Endodermal cell (in vitro differentiated cells): ENCODE data around the gene OTOP3. TPM values are rescaled to one million over a fixed set of nuclear protein-coding genes. Genes with fewer than 3 reads are reported as not detected.

Experiments used
- DNase-seq: peaks from one replicate; pipeline ENCODE4 v3.0.0-alpha.2; 2017
- H3K27ac ChIP-seq: 2 replicates; pipeline ENCODE4 v1.5.1; 2013; ENCODE audit warnings: mild to moderate bottlenecking, low read depth, low read length, moderate library complexity
- H3K27me3 ChIP-seq: 2 replicates; pipeline ENCODE4 v1.6.1; 2013; ENCODE audit warnings: mild to moderate bottlenecking, low read length, moderate library complexity; ENCODE audit not compliant: insufficient read depth, control insufficient read depth, poor library complexity, severe bottlenecking
- H3K36me3 ChIP-seq: 2 replicates; pipeline ENCODE4 v1.7.0; 2013; ENCODE audit warnings: mild to moderate bottlenecking, low read length, moderate library complexity; ENCODE audit not compliant: control insufficient read depth, insufficient read depth
- H3K4me1 ChIP-seq: one replicate; pipeline ENCODE4 v1.7.0; 2013; ENCODE audit warnings: low read length; ENCODE audit not compliant: control insufficient read depth, insufficient read depth
- H3K4me3 ChIP-seq: 2 replicates; pipeline ENCODE4 v1.5.1; 2013; ENCODE audit warnings: mild to moderate bottlenecking, low read length, moderate library complexity
- H3K9ac ChIP-seq: 2 replicates; pipeline ENCODE4 v1.6.1; 2013; ENCODE audit warnings: mild to moderate bottlenecking, low read length, moderate library complexity; ENCODE audit not compliant: poor library complexity, severe bottlenecking; ENCODE audit errors: extremely low read depth
- H3K9me3 ChIP-seq: 2 replicates; pipeline ENCODE4 v1.6.1; 2013; ENCODE audit warnings: mild to moderate bottlenecking, low read length, moderate library complexity; ENCODE audit not compliant: control insufficient read depth
- H3K27ac Mint-ChIP-seq: 2 replicates; pipeline ENCODE4 v1.8.0; 2020; ENCODE audit warnings: mixed read lengths
- H3K27me3 Mint-ChIP-seq: 2 replicates; pipeline ENCODE4 v1.8.0; 2021; ENCODE audit warnings: mild to moderate bottlenecking, mixed read lengths; ENCODE audit not compliant: insufficient read depth
- H3K36me3 Mint-ChIP-seq: 2 replicates; pipeline ENCODE4 v1.8.0; 2020; ENCODE audit warnings: low read depth, mixed read lengths
- H3K4me1 Mint-ChIP-seq: 2 replicates; pipeline ENCODE4 v1.8.0; 2020; ENCODE audit warnings: mixed read lengths
- H3K4me3 Mint-ChIP-seq: 2 replicates; pipeline ENCODE4 v1.8.0; 2020; ENCODE audit warnings: mild to moderate bottlenecking, moderate library complexity, mixed read lengths
- H3K9me3 Mint-ChIP-seq: 2 replicates; pipeline ENCODE4 v1.8.0; 2020; ENCODE audit warnings: mild to moderate bottlenecking, mixed read lengths
- CTCF ChIP-seq: fragments of 200-600 bp; sonication (generic); conservative IDR thresholded peaks from 2 replicates; pipeline ENCODE4 v1.5.0; 2021; ENCODE audit warnings: antibody characterized with exemption, mild to moderate bottlenecking
- WGBS, 2 experiments: methylation state at CpG; one replicate each; pipeline versions ENCODE4 v1.1.5 to v1.1.7; 2013; ENCODE audit warnings: missing lambda C conversion rate in 2 of 2, mixed read lengths in 1 of 2; ENCODE audit not compliant: insufficient coverage in 1 of 2, insufficient read length in 1 of 2; 5-methylcytosine and 5-hydroxymethylcytosine counted together
- total RNA-seq, 2 donors: library from RNA; stranded (reverse); fragmentation: NEBNext Ultra II Directional in 1 of 2; extraction: Animal tissue kit (Norgen Biotek cat#: 25700) in 1 of 2; gene quantifications; 2 replicates in 1 of 2; 3 replicates in 1 of 2; pipeline ENCODE4 v1.2.1, GENCODE V29; 2021

Gene OTOP3
- total RNA-seq, 2 donors from 2014 or later: not detected

DNA sequence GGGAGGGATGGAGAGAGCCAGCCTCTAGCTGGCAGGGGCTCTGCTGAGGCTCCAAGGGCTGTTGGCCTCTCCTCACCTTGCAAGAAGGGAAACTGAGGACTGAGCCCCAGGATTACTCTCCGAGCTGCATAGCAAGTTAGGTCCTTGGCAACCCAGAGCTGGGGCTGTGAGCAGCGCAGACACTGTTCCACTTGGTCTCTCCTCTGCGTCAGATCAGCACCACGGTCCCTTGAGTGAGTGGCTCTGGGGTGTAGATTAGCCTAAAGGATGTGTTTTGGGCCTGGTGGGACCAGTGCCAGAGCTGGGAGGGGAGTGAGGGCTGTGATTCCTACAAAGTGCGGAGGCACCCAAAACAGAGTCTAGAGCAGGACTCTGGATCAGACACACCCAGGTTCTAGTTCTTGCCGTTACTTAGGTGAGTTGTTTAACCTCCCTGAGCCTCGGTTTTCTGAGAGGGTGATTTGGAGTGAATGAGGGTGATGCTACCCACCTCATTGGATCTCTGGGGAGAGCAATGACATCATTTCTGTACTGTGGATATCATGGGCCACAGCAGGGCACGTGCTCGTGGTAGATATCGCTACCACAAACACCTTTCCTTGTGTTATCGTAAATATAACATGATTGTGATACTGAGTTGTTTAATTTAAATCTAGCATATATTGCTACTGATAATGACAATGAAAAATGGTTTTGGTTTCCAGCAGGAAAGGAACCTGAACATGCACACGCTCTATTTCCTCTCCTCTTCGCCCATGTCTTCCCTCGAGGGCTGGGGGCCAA is 34.2 kb upstream of the OTOP3 start:
- no peak for DNase-seq
- TF ChIP-seq CTCF: no peak
- no peaks in the 10 kb centered on the region for H3K36me3 Mint-ChIP-seq

DNA sequence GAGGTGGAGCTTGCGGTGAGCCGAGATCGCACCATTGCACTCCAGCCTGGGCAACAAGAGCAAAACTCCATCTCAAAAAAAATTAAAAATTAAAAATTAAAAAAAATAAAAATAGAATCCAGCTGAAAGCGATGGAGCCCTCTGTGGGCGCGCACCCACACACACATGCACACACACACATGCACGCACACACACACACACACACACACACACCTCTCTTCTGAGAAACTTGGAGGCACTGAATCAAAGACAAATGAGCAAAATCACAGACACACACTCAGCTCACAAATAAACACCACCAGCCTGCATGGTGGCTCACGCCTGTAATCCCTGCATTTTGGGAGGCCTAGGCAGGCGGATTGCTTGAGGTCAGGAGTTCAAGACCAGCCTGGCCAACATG is 32.7 kb upstream of the OTOP3 start:
- Mint-ChIP-seq H3K4me3 (no peak overlapping the region), H3K27ac (no peak overlapping the region), H3K4me1 (no peaks in the 10 kb centered on the region), H3K36me3 (no peaks in the 10 kb centered on the region), H3K27me3 (peaks cover 19% of the 10 kb centered on the region), H3K9me3 (peaks cover 5% of the 10 kb centered on the region)
- H3K4me1 ChIP-seq: no peaks in the 10 kb centered on the region
- no peak overlapping the region for H3K27ac ChIP-seq
- peaks cover 17% of the 10 kb centered on the region for H3K27me3 ChIP-seq
- no peak for DNase-seq
- no peaks in the 10 kb centered on the region for H3K36me3 ChIP-seq
- H3K4me3 ChIP-seq: no peak overlapping the region
- 87 to 89% methylated on average over 3 to 9 of the region's 9 CpGs for WGBS, 2 experiments
- no peak overlapping the region for H3K9ac ChIP-seq
- H3K9me3 ChIP-seq: no peaks in the 10 kb centered on the region
- TF ChIP-seq CTCF: no peak

More for the DNA sequence above, 34.2 kb upstream of the OTOP3 start:
- Mint-ChIP-seq H3K27ac (no peak overlapping the region), H3K4me3 (no peak overlapping the region), H3K4me1 (no peaks in the 10 kb centered on the region), H3K27me3 (peaks cover 25% of the 10 kb centered on the region), H3K9me3 (peaks cover 3% of the 10 kb centered on the region)
- peaks cover 28% of the 10 kb centered on the region for H3K27me3 ChIP-seq
- H3K4me1 ChIP-seq: no peaks in the 10 kb centered on the region
- H3K9ac ChIP-seq: no peak overlapping the region
- no peak overlapping the region for H3K4me3 ChIP-seq
- no peaks in the 10 kb centered on the region for H3K36me3 ChIP-seq
- 89 to 90% methylated on average over 6 to 13 of the region's 14 CpGs for WGBS, 2 experiments
- no peaks in the 10 kb centered on the region for H3K9me3 ChIP-seq
- no peak overlapping the region for H3K27ac ChIP-seq

DNA sequence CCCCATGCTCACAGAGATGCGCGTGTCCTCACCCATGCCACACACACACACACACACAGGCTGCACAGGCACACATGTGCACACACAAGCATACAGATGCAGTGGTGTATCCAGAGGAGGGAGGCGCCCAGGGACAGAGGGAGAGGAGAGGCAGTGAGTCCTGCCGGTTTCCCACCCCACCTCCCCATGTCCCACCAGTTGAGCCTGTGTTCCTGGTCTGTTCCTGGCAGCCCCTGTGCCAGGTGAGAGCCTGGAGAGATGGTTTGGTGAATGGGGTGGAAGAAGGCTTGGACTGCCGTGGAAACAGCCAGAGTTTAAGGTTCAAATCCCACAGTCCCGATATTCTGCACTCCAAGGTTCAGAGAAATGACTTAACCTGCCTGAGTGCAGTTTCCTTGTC is 32.0 kb upstream of the OTOP3 start:
- Mint-ChIP-seq H3K36me3 (no peaks in the 10 kb centered on the region), H3K9me3 (peaks cover 5% of the 10 kb centered on the region), H3K27me3 (peaks cover 23% of the 10 kb centered on the region), H3K27ac (no peak overlapping the region), H3K4me3 (no peak overlapping the region), H3K4me1 (no peaks in the 10 kb centered on the region)
- H3K27me3 ChIP-seq: peaks cover 17% of the 10 kb centered on the region
- no peaks in the 10 kb centered on the region for H3K9me3 ChIP-seq
- no peak overlapping the region for H3K27ac ChIP-seq
- H3K36me3 ChIP-seq: no peaks in the 10 kb centered on the region
- 91 to 95% methylated on average over 2 to 6 of the region's 6 CpGs for WGBS, 2 experiments
- no peak for TF ChIP-seq CTCF
- H3K4me3 ChIP-seq: no peak overlapping the region
- no peaks in the 10 kb centered on the region for H3K4me1 ChIP-seq
- DNase-seq: no peak
- H3K9ac ChIP-seq: no peak overlapping the region
